ENCODE results near the gene ADGRE1.

Gene ADGRE1

DNA sequence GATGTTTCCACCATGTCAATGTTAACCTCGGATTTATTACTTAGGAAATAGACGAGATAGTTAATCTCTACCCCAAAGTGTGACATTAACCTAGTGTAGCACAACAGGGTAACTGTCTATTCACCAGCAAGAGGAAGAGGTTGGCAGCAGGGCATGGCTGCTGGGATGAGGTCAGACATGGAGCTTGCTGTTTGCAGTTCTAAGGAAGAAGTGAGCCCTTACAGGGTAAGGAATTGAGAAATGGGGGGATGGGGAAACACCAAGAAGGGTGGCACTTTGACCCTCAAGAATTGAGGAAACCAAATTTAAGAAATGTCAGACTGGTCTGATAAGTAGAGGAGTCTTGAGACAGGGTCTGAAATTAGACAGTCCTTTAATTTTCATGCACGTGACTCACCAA lies 71.4 kb downstream of the ADGRE1 start:
- no peak for DNase-seq

DNA sequence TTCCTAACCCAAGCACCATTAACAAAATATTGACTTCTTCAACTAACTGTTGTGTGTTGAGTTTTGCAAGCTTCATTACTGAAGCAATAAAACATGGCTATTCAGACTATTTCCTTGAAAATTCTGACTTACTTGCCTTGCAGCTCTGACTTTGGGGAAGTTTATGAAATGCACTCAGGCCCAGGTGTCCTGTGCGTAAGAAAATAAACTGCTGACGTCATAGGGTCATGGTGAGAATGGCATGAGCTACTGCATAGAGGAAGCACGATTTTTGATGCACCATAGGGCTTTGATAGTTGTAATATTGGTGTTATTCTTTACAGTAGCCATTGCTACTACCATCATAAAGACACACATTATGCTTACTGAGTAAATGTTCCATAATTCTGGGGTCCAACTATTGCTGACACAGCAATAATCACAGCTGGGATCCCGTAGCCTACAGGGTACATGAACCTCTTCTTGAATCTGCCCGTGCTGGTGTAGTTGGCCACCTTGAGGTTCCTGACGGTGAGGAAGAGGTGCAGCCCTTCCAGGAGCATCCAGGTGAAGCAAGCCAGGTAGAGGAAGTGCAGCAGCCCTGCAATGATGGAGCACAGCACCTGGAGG lies 76.0 kb downstream of the ADGRE1 start:
- DNase-seq, result peak; percentile 5

DNA sequence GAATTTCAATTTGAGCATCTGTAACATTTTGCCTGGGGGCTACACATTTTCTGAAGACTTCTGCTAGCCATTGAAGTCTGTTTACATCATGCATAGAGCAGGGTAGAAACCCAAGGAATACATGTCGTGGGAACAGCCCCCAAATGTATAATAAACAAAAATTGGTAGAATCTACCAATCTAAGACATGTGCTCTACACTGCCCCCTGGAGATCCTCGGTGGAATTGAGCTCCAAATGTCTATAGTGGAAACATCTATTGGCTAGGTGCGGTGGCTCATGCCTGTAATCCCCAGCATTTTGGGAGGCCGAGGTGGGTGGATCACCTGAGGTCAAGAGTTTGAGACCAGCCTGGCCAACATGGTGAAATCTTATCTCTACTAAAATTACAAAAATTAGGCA lies 76.6 kb downstream of the ADGRE1 start:
- DNase-seq, result peak; percentile 53

DNA sequence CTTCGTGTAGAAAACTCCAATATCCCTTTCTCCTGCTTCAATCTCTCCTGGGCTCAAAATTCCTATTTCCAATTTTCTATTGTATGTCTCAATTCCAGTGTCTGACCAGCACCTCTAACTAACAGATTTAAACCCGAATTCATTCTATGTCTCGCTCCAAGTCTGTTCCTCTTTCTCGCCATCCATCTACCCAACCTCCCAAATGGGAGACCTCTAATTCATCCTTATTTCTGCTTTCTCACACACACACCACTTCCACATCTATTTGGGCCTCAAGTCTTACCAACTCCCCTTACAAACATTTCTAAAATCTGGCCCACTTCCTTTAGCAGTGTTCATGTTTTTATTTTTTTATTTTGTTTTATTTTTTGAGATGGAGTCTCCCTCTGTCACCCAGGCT lies 80.6 kb downstream of the ADGRE1 start:
- DNase-seq, result no peak

DNA sequence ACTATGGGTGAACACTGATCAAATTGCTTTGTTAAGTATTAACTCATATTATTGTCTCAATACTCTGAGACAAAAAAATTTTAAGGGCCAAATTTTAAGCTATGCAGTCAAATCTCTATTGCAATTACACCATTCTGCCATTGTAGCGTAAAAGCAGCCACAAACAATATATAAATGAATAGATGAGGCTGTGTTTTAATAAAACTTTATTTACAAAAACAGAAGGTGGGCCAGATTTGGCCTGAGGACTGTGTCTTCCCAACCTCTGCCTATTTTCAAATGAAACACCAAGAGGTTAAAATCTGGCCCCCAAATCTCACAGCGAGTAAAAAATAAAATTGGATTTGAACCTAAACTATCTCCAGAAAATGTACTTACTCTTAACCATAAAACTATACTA lies 82.1 kb downstream of the ADGRE1 start:
- DNase-seq, result no peak

DNA sequence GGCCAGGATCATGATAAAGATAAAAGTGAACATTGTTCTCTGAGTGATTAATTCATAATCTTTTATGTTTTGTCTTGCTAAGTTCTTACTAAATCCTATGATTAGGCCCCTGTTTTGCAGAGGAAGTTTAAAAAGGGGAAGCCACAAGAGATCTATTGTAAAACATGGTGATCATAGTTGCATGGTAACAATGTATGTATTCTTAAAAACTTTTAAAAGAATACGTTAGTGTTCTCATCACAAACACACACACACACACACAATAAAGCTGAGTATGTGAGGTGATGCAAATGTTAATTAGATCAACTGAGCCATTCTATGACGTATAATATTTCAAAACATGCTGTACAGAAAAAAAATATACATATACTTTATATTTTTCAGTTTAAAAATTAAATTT lies 82.6 kb downstream of the ADGRE1 start:
- peak; percentile 46 for DNase-seq

DNA sequence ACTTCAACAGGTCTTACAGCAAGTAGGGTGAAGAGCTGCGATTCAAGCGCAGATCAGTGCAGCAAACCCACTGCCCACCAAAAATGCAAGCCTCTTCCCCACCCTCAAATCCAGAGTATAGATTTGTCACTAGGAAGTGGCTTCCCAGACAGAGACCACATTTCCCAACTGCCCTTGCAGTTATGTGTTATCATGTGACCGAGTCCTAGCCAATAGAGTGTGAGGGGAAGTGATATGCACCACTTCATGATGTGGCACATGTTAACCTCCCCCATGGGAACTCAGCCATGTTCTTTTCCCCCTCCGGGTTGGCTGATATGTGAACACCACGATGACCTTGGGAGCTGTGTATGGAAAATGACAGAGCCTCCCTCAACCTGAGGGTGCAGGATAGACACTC lies 83.1 kb downstream of the ADGRE1 start:
- DNase-seq, result peak; percentile 73

DNA sequence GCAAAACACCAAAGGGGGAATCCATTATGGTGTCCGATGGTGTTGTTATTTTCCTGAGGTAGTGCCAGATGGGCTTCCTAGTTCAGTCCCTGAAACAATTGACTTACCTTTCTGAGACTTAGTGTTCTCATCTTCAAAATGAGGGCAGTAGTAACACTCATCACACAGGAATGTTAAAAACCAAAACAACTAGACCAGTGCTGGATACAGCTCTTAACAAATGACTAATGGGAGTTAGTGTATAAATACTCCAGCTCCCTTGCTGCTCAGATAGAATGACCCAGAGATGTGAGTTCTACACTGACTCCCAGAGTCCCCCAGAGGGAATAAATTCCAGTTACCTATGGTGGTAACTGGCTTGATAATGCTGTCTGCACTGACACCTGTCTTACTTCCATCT lies 84.0 kb downstream of the ADGRE1 start:
- DNase-seq, result no peak

DNA sequence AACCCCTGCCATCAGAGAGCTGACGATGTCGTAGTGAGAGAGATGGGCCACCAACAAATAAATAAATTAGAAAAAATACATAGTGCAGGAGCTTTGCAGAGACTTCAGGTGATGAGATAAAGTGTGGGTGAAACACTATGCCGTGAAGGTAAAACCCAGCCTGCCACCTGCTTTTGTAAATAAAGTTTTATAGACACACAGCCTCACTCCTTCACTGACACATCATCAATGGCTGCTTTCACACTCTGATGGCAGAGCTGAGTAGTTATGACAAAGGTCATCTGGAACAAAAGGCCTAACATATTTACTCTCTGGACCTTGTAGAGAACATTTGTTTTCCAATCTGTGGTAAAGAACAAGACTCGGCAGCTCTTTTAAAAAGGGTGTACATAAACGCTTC lies 88.8 kb downstream of the ADGRE1 start:
- DNase-seq, result no peak

DNA sequence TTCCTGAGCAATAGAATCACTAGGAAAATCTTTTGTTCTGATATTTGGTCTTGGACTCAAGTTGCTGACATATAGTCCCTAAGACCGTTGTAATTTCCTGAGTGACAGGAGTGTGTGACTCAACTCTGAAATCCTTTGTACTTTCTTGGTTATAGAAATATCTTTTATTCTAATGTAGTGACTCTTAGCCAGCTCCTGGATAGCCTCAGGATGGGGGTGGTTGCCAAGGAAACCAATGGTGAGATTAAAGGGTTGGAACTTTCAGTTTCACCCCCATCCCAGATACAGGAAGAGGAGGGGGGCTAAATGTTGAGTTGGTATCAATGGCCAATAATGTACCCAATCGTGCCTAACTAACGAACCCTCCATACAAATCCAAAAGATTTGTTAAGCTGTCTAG lies 92.0 kb downstream of the ADGRE1 start:
- no peak for DNase-seq

DNA sequence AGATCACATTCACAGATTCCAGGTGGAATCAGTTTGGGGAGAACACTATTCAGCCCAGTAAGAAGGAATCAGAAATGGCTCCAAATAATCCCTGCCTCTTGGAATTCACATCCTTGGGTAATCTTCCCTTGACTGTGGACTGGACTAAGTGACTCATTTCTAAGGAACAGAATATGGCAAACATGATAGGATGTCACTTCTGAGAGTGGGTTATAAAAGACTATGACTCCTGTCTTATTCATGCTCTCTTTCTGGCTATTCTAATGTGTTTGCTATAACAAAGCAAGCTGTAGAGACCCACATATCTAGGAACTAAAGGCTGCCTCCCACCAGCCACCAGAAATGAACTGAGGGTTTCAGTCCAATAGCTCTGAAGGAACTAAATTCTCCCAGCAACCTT lies 96.1 kb downstream of the ADGRE1 start:
- no peak for DNase-seq

DNA sequence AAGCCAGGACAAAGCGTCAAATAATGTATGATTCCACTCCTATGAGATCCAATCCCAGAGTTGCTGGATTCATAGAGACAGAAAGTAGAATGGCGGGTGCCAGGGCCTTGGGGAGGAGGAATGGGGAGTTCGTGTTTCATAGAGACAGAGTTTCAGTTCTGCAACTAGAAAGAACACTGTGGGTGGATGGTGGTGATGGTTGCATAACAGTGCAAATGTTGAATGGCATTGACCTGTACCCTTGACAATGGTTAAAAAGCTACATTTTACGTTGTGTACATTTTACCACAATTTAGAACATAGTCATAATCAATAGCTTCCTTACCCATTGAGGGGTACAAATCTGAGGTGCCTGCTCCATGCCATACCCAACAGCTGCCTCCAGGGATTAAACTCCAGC lies 100.5 kb downstream of the ADGRE1 start:
- DNase-seq, result no peak

DNA sequence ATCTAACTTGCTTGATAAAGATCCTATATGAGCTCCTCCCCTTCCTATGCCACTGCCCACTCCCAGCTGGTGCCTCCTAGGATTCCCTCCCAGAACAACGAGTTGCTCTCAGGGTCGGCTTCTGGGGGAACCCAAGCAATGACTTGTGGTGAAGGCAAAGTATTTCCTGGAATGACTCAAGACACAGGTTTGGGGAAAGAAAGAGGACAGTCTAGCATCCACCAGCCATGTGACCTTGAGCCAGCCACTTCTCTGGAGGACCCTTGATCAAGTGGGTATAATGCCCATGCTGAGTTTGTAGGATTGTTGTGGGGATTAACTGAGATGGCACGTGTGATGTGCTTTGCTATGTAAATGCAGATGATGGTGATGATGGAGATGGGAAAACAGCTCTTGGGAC lies 100.9 kb downstream of the ADGRE1 start:
- DNase-seq, result no peak

Measured in hematopoietic multipotent progenitor cell treated with erythropoietin and hydrocortisone succinate and interleukin-3 and kit ligand, for 6 days (in vitro differentiated cells).